GM19452 (cell line): ENCODE results near the gene DUOXA2.

Experiments
- ATAC-seq: cut with Tn5 transposase; IDR thresholded peaks from one replicate; pipeline ENCODE4 v1.9.1; 2021; ENCODE audit not compliant: unreplicated experiment

The DUOXA2 gene

GRCh38 chr15:45155739-45156138 is 41.6 kb downstream of the DUOXA2 start:
- ATAC-seq: no peak

GRCh38 chr15:45156744-45157455 is 42.8 kb downstream of the DUOXA2 start:
- no peak for ATAC-seq

- no peak for ATAC-seq
Observed at GRCh38 chr15:45157974-45158373, 43.8 kb downstream of the DUOXA2 start.

GRCh38 chr15:45161666-45162065 is 47.5 kb downstream of the DUOXA2 start:
- no peak for ATAC-seq

GRCh38 chr15:45162771-45163507 is 48.8 kb downstream of the DUOXA2 start:
- no peak for ATAC-seq

GRCh38 chr15:45163508-45163856 is 49.4 kb downstream of the DUOXA2 start:
- no peak for ATAC-seq

- ATAC-seq: no peak
Observed at GRCh38 chr15:45164914-45165313, 50.8 kb downstream of the DUOXA2 start.

GRCh38 chr15:45165536-45165935 is 51.4 kb downstream of the DUOXA2 start:
- ATAC-seq: no peak

GRCh38 chr15:45166834-45167630 is 52.9 kb downstream of the DUOXA2 start:
- peak; percentile 92 for ATAC-seq

- ATAC-seq: no peak
Observed at GRCh38 chr15:45167631-45168205, 53.6 kb downstream of the DUOXA2 start.
